Suprapubic skin (tissue), 4 donors: ENCODE data around the gene FAM193B. TPM values are rescaled to one million over a fixed set of nuclear protein-coding genes. Genes with fewer than 3 reads are reported as not detected.

Experiments used
- DNase-seq, 2 donors: peaks; one replicate each; pipeline ENCODE4 v3.0.0-alpha.2; 2019; ENCODE audit warnings: low spot score in 2 of 2
- H3K27ac ChIP-seq: fragments of 200-600 bp; sonication (generic); one replicate; pipeline ENCODE4 v1.5.1; 2019
- H3K27me3 ChIP-seq: fragments of 200-600 bp; sonication (generic); one replicate; pipeline ENCODE4 v1.5.1; 2019
- H3K36me3 ChIP-seq: fragments of 200-600 bp; sonication (generic); one replicate; pipeline ENCODE4 v1.5.1; 2019
- H3K4me1 ChIP-seq: fragments of 200-600 bp; sonication (generic); one replicate; pipeline ENCODE4 v1.5.1; 2019
- H3K4me3 ChIP-seq: fragments of 200-600 bp; sonication (generic); one replicate; pipeline ENCODE4 v1.5.1; 2019; ENCODE audit warnings: mild to moderate bottlenecking
- H3K9me3 ChIP-seq: fragments of 200-600 bp; sonication (generic); one replicate; pipeline ENCODE4 v1.5.1; 2019
- CTCF ChIP-seq, 2 donors: fragments of 200-600 bp in 1 of 2; fragments of 450-650 bp in 1 of 2; sonication (generic) in 1 of 2; IDR thresholded peaks; one replicate each; pipeline ENCODE4 v1.5.1; 2016 to 2019; ENCODE audit warnings: antibody characterized with exemption in 2 of 2, mild to moderate bottlenecking in 1 of 2, moderate library complexity in 1 of 2
- EP300 ChIP-seq: sonication (generic); formaldehyde crosslinking; IDR thresholded peaks from one replicate; pipeline ENCODE4 v1.6.1; 2017; ENCODE audit warnings: antibody characterized with exemption
- POLR2A ChIP-seq, 2 donors: fragments of 450-650 bp; IDR thresholded peaks; one replicate each; pipeline ENCODE4 v1.6.1; 2017; ENCODE audit warnings: antibody characterized with exemption in 2 of 2, mild to moderate bottlenecking in 2 of 2, moderate library complexity in 2 of 2
- POLR2AphosphoS5 ChIP-seq, 3 donors: sonication (generic); formaldehyde crosslinking; IDR thresholded peaks; one replicate each; pipeline ENCODE4 v1.6.1; 2017; ENCODE audit warnings: antibody characterized with exemption in 3 of 3
- WGBS: methylation state at CpG from one replicate; pipeline ENCODE4 v1.1.5; 2018; 5-methylcytosine and 5-hydroxymethylcytosine counted together
- total RNA-seq, 4 donors: library from RNA; depleted of rRNA; stranded (reverse); fragments of >200 nt; gene quantifications; one replicate each; pipeline ENCODE4 v1.1.0, GENCODE V29; 2016

FAM193B gene
- total RNA-seq, 4 donors from 2014 or later, result 55.6 to 328 (median 78.2) TPM

- no peak for TF ChIP-seq CTCF (IDR thresholded peaks at IDR 0.05)
- no peak for TF ChIP-seq EP300
- no peak for TF ChIP-seq POLR2AphosphoS5 (IDR thresholded peaks at IDR 0.05)
- TF ChIP-seq POLR2A (IDR thresholded peaks at IDR 0.05), result no peak
- Histone ChIP-seq H3K27ac (no peak overlapping the region), H3K27me3 (no peaks in the 10 kb centered on the region), H3K4me3 (no peak overlapping the region), H3K9me3 (no peaks in the 10 kb centered on the region), H3K4me1 (peaks cover 52% of the 10 kb centered on the region), H3K36me3 (no peaks in the 10 kb centered on the region)
- DNase-seq, result no peak
- WGBS, result 80% methylated on average over 11 of the region's 11 CpGs
Measured at GRCh38 chr5:177475563-177476427, 78.6 kb downstream of the FAM193B start.

- Histone ChIP-seq H3K27me3 (no peaks in the 10 kb centered on the region), H3K4me3 (no peak overlapping the region), H3K27ac (no peak overlapping the region), H3K9me3 (no peaks in the 10 kb centered on the region), H3K36me3 (no peaks in the 10 kb centered on the region), H3K4me1 (peaks cover 60% of the 10 kb centered on the region)
- 46% methylated on average over 4 of the region's 4 CpGs for WGBS
- no peak for TF ChIP-seq EP300
- TF ChIP-seq POLR2A (IDR thresholded peaks at IDR 0.05), result no peak
- TF ChIP-seq POLR2AphosphoS5 (IDR thresholded peaks at IDR 0.05), result no peak
- no peak for TF ChIP-seq CTCF (IDR thresholded peaks at IDR 0.05)
- no peak for DNase-seq
Measured at GRCh38 chr5:177474846-177475562, 79.4 kb downstream of the FAM193B start.

GRCh38 chr5:177474002-177474476 is 80.3 kb downstream of the FAM193B start:
- WGBS, result 60% methylated on average over 7 of the region's 7 CpGs
- Histone ChIP-seq H3K27ac (peak overlapping the region; percentile 88), H3K4me3 (peak overlapping the region; percentile 85), H3K27me3 (no peaks in the 10 kb centered on the region), H3K4me1 (peaks cover 63% of the 10 kb centered on the region), H3K9me3 (no peaks in the 10 kb centered on the region), H3K36me3 (no peaks in the 10 kb centered on the region)
- no peak for DNase-seq
- TF ChIP-seq POLR2AphosphoS5 (IDR thresholded peaks at IDR 0.05) (no peak), EP300 (no peak), CTCF (IDR thresholded peaks at IDR 0.05) (no peak), POLR2A (IDR thresholded peaks at IDR 0.05) (no peak)

GRCh38 chr5:177473443-177474001 is 80.8 kb downstream of the FAM193B start, which contains the start of gene DBN1:
Gene DBN1 (minus strand): TSS chr5:177473634. CDS start chr5:177473521, 113 bp downstream.
- TF ChIP-seq POLR2AphosphoS5 (IDR thresholded peaks at IDR 0.05), result no peak
- no peak for TF ChIP-seq EP300
- no peak for TF ChIP-seq POLR2A (IDR thresholded peaks at IDR 0.05)
- TF ChIP-seq CTCF (IDR thresholded peaks at IDR 0.05), result no peak
- H3K36me3 ChIP-seq, result no peaks in the 10 kb centered on the region
- H3K27ac ChIP-seq, result peak within 1 kb of the TSS; percentile 88
- peak within 1 kb of the TSS; percentile 85 for H3K4me3 ChIP-seq
- DNase-seq, result no peak
- 6% methylated on average over 17 of the region's 69 CpGs for WGBS
- H3K9me3 ChIP-seq, result no peaks in the 10 kb centered on the region
- no peaks in the 10 kb centered on the region for H3K27me3 ChIP-seq
- H3K4me1 ChIP-seq, result peaks cover 62% of the 10 kb centered on the region
